DND-41 (cell line): Measurements from ENCODE around the gene JCAD.

ENCODE experiments used
- ATAC-seq: fragments of 200-7000 bp; cut with Tn5 transposase; 3 replicates; pipeline ENCODE4 v1.9.1; 2021; ENCODE audit warnings: low read depth; ENCODE audit not compliant: insufficient read depth
- DNase-seq: peaks from one replicate; pipeline ENCODE4 v3.0.0-alpha.2; 2020
- H2AFZ ChIP-seq: 2 replicates; pipeline ENCODE4 v1.6.0; 2012; ENCODE audit warnings: low read depth, low read length
- H3K27ac ChIP-seq: 2 replicates; pipeline ENCODE4 v1.5.1; 2012; ENCODE audit warnings: low read length, inconsistent platforms
- H3K27me3 ChIP-seq: fragments of 200-600 bp; sonication (generic); 2 replicates; pipeline ENCODE4 v1.6.0; 2012; ENCODE audit warnings: low read length, mild to moderate bottlenecking, inconsistent platforms; ENCODE audit not compliant: insufficient read depth, poor library complexity
- H3K36me3 ChIP-seq: 2 replicates; pipeline ENCODE4 v1.5.1; 2012; ENCODE audit warnings: low read length, inconsistent platforms; ENCODE audit not compliant: insufficient read depth
- H3K4me1 ChIP-seq: 2 replicates; pipeline ENCODE4 v1.5.1; 2012; ENCODE audit warnings: mild to moderate bottlenecking, low read length; ENCODE audit not compliant: insufficient read depth
- H3K4me2 ChIP-seq: 2 replicates; pipeline ENCODE4 v1.6.0; 2012; ENCODE audit warnings: mild to moderate bottlenecking, moderate library complexity, low read length, inconsistent platforms; ENCODE audit not compliant: insufficient read depth
- H3K4me3 ChIP-seq, 2 experiments: fragments of 200-600 bp in 1 of 2; shearing (Covaris generic) in 1 of 2; 2 replicates each; pipeline ENCODE4 v1.5.1; 2012 to 2016; ENCODE audit warnings: inconsistent platforms in 2 of 2, low read length in 2 of 2, mild to moderate bottlenecking in 2 of 2, low read depth in 1 of 2, moderate library complexity in 1 of 2
- H3K79me2 ChIP-seq: 2 replicates; pipeline ENCODE4 v1.6.0; 2012; ENCODE audit warnings: low read length, inconsistent platforms; ENCODE audit not compliant: insufficient read depth
- H3K9ac ChIP-seq: 2 replicates; pipeline ENCODE4 v1.6.0; 2012; ENCODE audit warnings: low read depth, mild to moderate bottlenecking, inconsistent platforms, low read length, moderate library complexity
- H3K9me3 ChIP-seq: 2 replicates; pipeline ENCODE4 v1.5.1; 2012; ENCODE audit warnings: low read length, moderate library complexity, mild to moderate bottlenecking, inconsistent platforms; ENCODE audit not compliant: insufficient read depth, severe bottlenecking
- H4K20me1 ChIP-seq: 2 replicates; pipeline ENCODE4 v1.6.0; 2012; ENCODE audit warnings: low read length; ENCODE audit not compliant: insufficient read depth
- CTCF ChIP-seq: IDR thresholded peaks from 2 replicates; pipeline ENCODE4 v1.5.1; 2012; ENCODE audit warnings: borderline replicate concordance, low read length, moderate library complexity, mild to moderate bottlenecking; ENCODE audit not compliant: poor library complexity, severe bottlenecking; ENCODE audit errors: extremely low read depth
- EZH2 ChIP-seq: IDR thresholded peaks from 3 replicates; pipeline ENCODE4 v1.6.1; 2012; ENCODE audit warnings: borderline replicate concordance, low read depth, mild to moderate bottlenecking, moderate library complexity, low read length, inconsistent platforms; ENCODE audit not compliant: severe bottlenecking

The JCAD gene

GRCh38 chr10:30092151-30092790 is 32.9 kb upstream of the JCAD start:
- no peak for DNase-seq
- Histone ChIP-seq H3K79me2 (no peaks in the 10 kb centered on the region), H3K36me3 (no peaks in the 10 kb centered on the region), H4K20me1 (no peaks in the 10 kb centered on the region), H3K4me1 (no peaks in the 10 kb centered on the region), H3K4me2 (no peak overlapping the region), H2AFZ (no peak overlapping the region), H3K27me3 (no peaks in the 10 kb centered on the region), H3K9ac (no peak overlapping the region), H3K4me3 (no peak overlapping the region), H3K9me3 (no peaks in the 10 kb centered on the region), H3K27ac (no peak overlapping the region)
- ATAC-seq: no peak
- TF ChIP-seq EZH2: no peak
- no peak for TF ChIP-seq CTCF

- H3K4me3 ChIP-seq: no peak overlapping the region
- no peaks in the 10 kb centered on the region for H4K20me1 ChIP-seq
- no peaks in the 10 kb centered on the region for H3K27me3 ChIP-seq
- no peak overlapping the region for H3K9ac ChIP-seq
- H3K4me1 ChIP-seq: no peaks in the 10 kb centered on the region
- no peak overlapping the region for H2AFZ ChIP-seq
- ATAC-seq: no peak
- no peaks in the 10 kb centered on the region for H3K36me3 ChIP-seq
- no peak overlapping the region for H3K27ac ChIP-seq
- no peak for DNase-seq
- no peaks in the 10 kb centered on the region for H3K9me3 ChIP-seq
- H3K79me2 ChIP-seq: no peaks in the 10 kb centered on the region
- H3K4me2 ChIP-seq: no peak overlapping the region
- TF ChIP-seq EZH2: no peak
- no peak for TF ChIP-seq CTCF
These were observed 31.8 kb upstream of the JCAD start for GRCh38 chr10:30091136-30091535.

- no peaks in the 10 kb centered on the region for H3K9me3 ChIP-seq
- DNase-seq: no peak
- H3K79me2 ChIP-seq: no peaks in the 10 kb centered on the region
- no peaks in the 10 kb centered on the region for H4K20me1 ChIP-seq
- H3K27ac ChIP-seq: no peak overlapping the region
- no peak overlapping the region for H3K9ac ChIP-seq
- no peak overlapping the region for H2AFZ ChIP-seq
- no peak overlapping the region for H3K4me2 ChIP-seq
- no peak for ATAC-seq
- H3K36me3 ChIP-seq: no peaks in the 10 kb centered on the region
- no peaks in the 10 kb centered on the region for H3K4me1 ChIP-seq
- no peak for TF ChIP-seq EZH2
- TF ChIP-seq CTCF: no peak
- H3K4me3 ChIP-seq: no peak overlapping the region
- no peaks in the 10 kb centered on the region for H3K27me3 ChIP-seq
These were observed 28.8 kb upstream of the JCAD start for GRCh38 chr10:30088178-30088577.
